Measurements from ENCODE around the gene CFB. TPM values are rescaled to one million over a fixed set of nuclear protein-coding genes. Genes with fewer than 3 reads are reported as not detected.
A peak's percentile ranks its signal among the peaks of the same experiment; 100 is the strongest.
"Not testable (repeated sequence)": the region's sequence is repeated elsewhere in the genome, so short reads cannot be mapped to it uniquely, and the experiment has no call there.

CFB gene
- total RNA-seq, 6 experiments from 2014 or later: 1,939 to 4,112 (median 3,131) TPM

DNA sequence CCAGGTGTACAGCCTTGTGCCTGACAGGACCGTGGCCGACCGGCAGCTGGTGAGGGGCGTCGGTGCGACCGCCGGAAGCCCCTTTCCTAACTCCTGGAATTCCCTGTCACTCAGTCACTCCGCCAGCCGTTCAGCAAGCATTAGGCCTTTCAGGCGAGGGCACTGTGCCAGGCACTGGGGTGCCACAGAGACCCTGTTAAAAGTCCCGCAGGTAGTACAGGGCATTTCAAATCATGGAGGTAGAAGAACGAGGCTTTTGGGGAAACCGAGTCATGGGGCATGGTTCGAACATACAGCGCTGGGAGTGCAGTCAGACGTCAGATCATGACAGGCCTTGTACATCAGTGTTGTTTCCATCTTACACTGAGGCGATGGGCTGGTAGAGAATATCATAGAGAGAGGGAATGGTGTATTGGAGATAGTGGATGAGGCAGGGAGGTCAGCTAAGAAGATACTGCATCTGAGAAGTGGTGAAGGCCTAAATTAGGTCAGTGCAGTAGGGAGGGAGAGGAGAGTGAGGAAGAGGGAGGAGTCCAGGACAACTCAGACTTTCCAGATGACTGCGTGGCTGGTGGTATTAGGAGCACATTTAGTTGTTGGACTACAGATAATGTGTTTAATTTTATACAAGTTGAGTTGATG is 26.9 kb downstream of the CFB start:
- intact Hi-C loops (cut with DNase I): no loop called here
- H3K27me3 ChIP-seq: no peaks in the 10 kb centered on the region
- WGBS (ENCODE audit: insufficient coverage, low coverage, low lambda C conversion rate, missing lambda C conversion rate): 8% methylated on average over 9 of the region's 19 CpGs
- H3K27ac ChIP-seq: peak overlapping the region; percentile 88 to 94 (median 90)
- TF ChIP-seq, protein P1, sequence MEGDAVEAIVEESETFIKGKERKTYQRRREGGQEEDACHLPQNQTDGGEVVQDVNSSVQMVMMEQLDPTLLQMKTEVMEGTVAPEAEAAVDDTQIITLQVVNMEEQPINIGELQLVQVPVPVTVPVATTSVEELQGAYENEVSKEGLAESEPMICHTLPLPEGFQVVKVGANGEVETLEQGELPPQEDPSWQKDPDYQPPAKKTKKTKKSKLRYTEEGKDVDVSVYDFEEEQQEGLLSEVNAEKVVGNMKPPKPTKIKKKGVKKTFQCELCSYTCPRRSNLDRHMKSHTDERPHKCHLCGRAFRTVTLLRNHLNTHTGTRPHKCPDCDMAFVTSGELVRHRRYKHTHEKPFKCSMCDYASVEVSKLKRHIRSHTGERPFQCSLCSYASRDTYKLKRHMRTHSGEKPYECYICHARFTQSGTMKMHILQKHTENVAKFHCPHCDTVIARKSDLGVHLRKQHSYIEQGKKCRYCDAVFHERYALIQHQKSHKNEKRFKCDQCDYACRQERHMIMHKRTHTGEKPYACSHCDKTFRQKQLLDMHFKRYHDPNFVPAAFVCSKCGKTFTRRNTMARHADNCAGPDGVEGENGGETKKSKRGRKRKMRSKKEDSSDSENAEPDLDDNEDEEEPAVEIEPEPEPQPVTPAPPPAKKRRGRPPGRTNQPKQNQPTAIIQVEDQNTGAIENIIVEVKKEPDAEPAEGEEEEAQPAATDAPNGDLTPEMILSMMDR (IDR thresholded peaks at IDR 0.05): no peak
- no peak for TF ChIP-seq POLR2A (IDR thresholded peaks at IDR 0.05)
- H3K36me3 ChIP-seq: peaks cover 0 to 19% (median 4%) of the 10 kb centered on the region in 4 donors
- H3K4me1 ChIP-seq: peaks cover 0 to 29% (median 7%) of the 10 kb centered on the region in 4 donors
- ATAC-seq: no peak
- H3K9me3 ChIP-seq: no peaks in the 10 kb centered on the region
- peak overlapping the region; percentile 56 to 88 (median 78) for H3K4me3 ChIP-seq
- DNase-seq: no peak

GRCh38 chr6:31976065-31976464 is 30.2 kb downstream of the CFB start:
- ATAC-seq; H3K9me3 ChIP-seq; intact Hi-C loops (cut with DNase I); H3K27ac ChIP-seq; H3K4me3 ChIP-seq; H3K27me3 ChIP-seq; H3K36me3 ChIP-seq: not testable (repeated sequence)
- WGBS (ENCODE audit: insufficient coverage, low coverage, low lambda C conversion rate, missing lambda C conversion rate): 70% methylated on average over 2 of the region's 30 CpGs
- peak in 2 of 3 donors; percentile 14 to 53 for DNase-seq
- H3K4me1 ChIP-seq: peaks cover 0 to 43% (median 12%) of the 10 kb centered on the region in 4 donors

DNA sequence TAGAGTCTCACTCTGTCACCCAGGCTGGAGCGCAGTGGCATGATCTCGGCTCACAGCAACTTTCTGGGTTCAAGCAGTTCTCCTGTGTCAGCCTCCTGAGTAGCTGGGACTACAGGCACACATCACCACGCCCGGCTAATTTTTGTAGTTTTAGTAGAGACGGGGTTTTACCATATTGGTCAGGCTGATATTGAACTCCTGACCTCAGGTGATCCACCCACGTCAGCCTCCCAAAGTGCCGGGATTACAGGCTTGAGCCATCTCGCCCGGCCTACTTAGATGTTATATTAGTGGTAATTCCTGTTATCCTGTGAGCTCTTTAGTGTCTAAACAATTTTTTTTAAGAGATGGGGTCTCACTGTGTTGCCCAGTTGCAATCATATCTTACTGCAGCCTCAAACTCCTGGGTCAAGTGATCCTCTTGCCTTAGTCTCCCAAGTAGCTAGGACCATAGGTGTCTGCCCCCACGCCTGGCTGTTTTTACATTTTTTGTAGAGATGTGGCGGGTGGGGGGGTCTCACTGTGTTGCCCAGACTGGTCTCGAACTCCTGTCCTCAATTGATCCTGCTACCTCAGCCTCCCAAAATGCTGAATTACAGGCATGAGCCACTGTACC is 32.0 kb downstream of the CFB start:
- DNase-seq: no peak
- peak in 1 of 4 donors; percentile 5 for ATAC-seq
- Histone ChIP-seq H3K27ac (peak overlapping the region; percentile 48 to 83 (median 49)), H3K9me3 (no peaks in the 10 kb centered on the region), H3K36me3 (no peaks in the 10 kb centered on the region), H3K4me3 (peak overlapping the region; percentile 8 to 24 (median 22)), H3K27me3 (no peaks in the 10 kb centered on the region), H3K4me1 (peaks cover 0 to 34% (median 10%) of the 10 kb centered on the region in 4 donors)
- WGBS (ENCODE audit: insufficient coverage, low coverage, low lambda C conversion rate, missing lambda C conversion rate): 50% methylated on average over 11 of the region's 12 CpGs
- intact Hi-C loops (cut with DNase I): no loop called here
- TF ChIP-seq POLR2A (IDR thresholded peaks at IDR 0.05): peak; percentile 37
- TF ChIP-seq, protein P1 (IDR thresholded peaks at IDR 0.05): no peak

DNA sequence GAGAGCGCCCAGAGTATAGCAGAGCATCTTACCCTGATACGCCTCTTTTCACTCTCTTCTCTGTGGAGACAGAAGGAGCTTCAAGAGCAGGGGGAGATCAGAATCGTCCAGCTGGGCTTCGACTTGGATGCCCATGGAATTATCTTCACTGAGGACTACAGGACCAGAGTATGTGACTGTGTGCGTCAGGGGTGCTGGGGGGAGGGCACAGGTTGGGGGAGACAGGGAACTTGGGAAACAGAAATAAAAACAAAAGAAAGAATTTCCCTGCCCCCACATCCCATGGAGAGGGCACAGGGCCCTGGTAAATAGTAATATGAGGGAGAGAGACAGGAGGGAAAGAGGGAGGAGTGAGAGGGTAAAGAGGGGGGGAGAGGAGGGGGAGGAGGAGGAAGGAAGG is 32.9 kb downstream of the CFB start:
- no peaks in the 10 kb centered on the region for H3K27me3 ChIP-seq
- peak in 2 of 3 donors; percentile 56 to 61 for DNase-seq
- H3K9me3 ChIP-seq: no peaks in the 10 kb centered on the region
- peak overlapping the region; percentile 8 to 24 (median 22) for H3K4me3 ChIP-seq
- H3K36me3 ChIP-seq: no peaks in the 10 kb centered on the region
- TF ChIP-seq, protein P1 (IDR thresholded peaks at IDR 0.05): no peak
- TF ChIP-seq POLR2A (IDR thresholded peaks at IDR 0.05): no peak
- peak overlapping the region; percentile 48 to 83 (median 49) for H3K27ac ChIP-seq
- peaks cover 0 to 27% (median 6%) of the 10 kb centered on the region in 4 donors for H3K4me1 ChIP-seq
- peak in 2 of 4 donors; percentile 4 to 9 for ATAC-seq
- 52% methylated on average over 5 of the region's 5 CpGs for WGBS (ENCODE audit: insufficient coverage, low coverage, low lambda C conversion rate, missing lambda C conversion rate)
- intact Hi-C loops (cut with DNase I): no loop called here
